CD4-positive, alpha-beta T cell treated with Interleukin-17A for 4 hours (primary cell): ENCODE measurements around the gene NFATC2.
"Not testable (repeated sequence)": the region's sequence is repeated elsewhere in the genome, so short reads cannot be mapped to it uniquely, and the experiment has no call there.

Source experiments
- DNase-seq: peaks from one replicate; pipeline ENCODE4 v3.0.0-alpha.2; 2020; ENCODE audit warnings: mixed read lengths

The NFATC2 gene

GRCh38 chr20:51566594-51566993 is 24.1 kb upstream of the NFATC2 start:
- DNase-seq: no peak

- DNase-seq: no peak
These were observed 23.0 kb upstream of the NFATC2 start for GRCh38 chr20:51565298-51566144.

GRCh38 chr20:51563486-51564332 is 21.2 kb upstream of the NFATC2 start:
- DNase-seq: peak; percentile 43

GRCh38 chr20:51563174-51563485 is 20.6 kb upstream of the NFATC2 start:
- DNase-seq: no peak

GRCh38 chr20:51562332-51563173 is 20.0 kb upstream of the NFATC2 start:
- DNase-seq: peak; percentile 38

- DNase-seq: no peak
These were observed 19.5 kb upstream of the NFATC2 start for GRCh38 chr20:51562027-51562331.

- no peak for DNase-seq
These were observed 18.2 kb upstream of the NFATC2 start for GRCh38 chr20:51560550-51561307.

- no peak for DNase-seq
These were observed 17.5 kb upstream of the NFATC2 start for GRCh38 chr20:51560042-51560441.

- DNase-seq: no peak
These were observed 12.1 kb upstream of the NFATC2 start for GRCh38 chr20:51554538-51555165.

GRCh38 chr20:51553897-51554486 is 11.5 kb upstream of the NFATC2 start:
- DNase-seq: no peak

GRCh38 chr20:51551186-51551585 is 8.7 kb upstream of the NFATC2 start:
- no peak for DNase-seq

GRCh38 chr20:51549474-51549873 is 7.0 kb upstream of the NFATC2 start:
- no peak for DNase-seq

GRCh38 chr20:51547951-51548350 is 5.4 kb upstream of the NFATC2 start:
- no peak for DNase-seq

- DNase-seq: no peak
These were observed 3.0 kb upstream of the NFATC2 start for GRCh38 chr20:51545515-51545914.

GRCh38 chr20:51543422-51543788 is 886 bp upstream of the NFATC2 start:
- DNase-seq: no peak

- DNase-seq: peak; percentile 57
These were observed 417 bp downstream of the NFATC2 start for GRCh38 chr20:51542033-51542570.

GRCh38 chr20:51541189-51542032 is 1.1 kb downstream of the NFATC2 start:
- peak; percentile 79 for DNase-seq

- no peak for DNase-seq
These were observed 1.9 kb downstream of the NFATC2 start for GRCh38 chr20:51540580-51540979.

- DNase-seq: not testable (repeated sequence)
These were observed 2.4 kb downstream of the NFATC2 start for GRCh38 chr20:51540074-51540473.
